C4-2B (cell line): ENCODE results near the gene NAT16.

Experiments used
- CTCF ChIP-seq: fragments of 450-650 bp; conservative IDR thresholded peaks from 2 replicates; pipeline ENCODE4 v1.5.1; 2017; ENCODE audit warnings: mild to moderate bottlenecking
- ZFX ChIP-seq: fragments of 450-650 bp; IDR thresholded peaks from 2 replicates; pipeline ENCODE4 v1.6.1; 2017

GRCh38 chr7:101170617-101171441 is 9.3 kb downstream of the NAT16 start:
- TF ChIP-seq CTCF (no peak), ZFX (no peak)
